ENCODE results near the gene SSR1.
"Not testable (repeated sequence)": the region's sequence is repeated elsewhere in the genome, so short reads cannot be mapped to it uniquely, and the experiment has no call there.

SSR1 gene

DNA sequence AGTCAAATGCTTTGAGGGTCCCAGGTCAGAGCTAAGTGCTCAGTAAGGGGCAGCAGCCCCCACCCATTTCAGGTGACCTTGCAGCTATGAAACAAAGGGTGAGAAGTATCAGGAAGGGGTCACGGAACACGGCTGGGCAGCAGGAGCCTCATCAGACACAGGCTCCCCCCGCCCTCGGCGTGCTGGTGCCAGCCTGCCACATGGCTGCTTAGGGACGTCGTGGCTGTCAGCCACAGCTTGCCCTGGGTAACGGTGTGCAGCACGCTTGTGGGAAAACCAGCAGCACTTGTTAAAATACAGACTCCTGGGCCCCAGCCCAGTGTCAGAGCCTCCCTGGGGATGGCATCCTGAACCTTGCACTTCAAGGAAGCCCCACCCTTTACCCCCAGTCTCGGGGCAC is 39.3 kb downstream of the SSR1 start:
- no peak for DNase-seq

DNA sequence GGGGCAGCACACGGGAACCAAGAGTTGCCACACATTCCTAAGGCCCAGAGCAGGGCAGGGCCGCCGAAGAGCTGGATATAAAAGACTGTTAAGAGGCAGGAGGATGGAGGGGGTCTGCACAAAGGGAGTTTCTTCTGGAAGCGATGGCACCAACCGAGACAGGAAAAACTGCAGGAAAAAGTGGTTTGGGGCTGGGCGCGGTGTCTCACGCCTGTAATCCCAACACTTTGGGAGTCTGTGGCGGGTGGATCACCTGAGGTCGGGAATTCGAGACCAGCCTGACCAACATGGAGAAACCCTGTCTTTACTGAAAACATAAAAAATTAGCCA is 41.8 kb downstream of the SSR1 start:
- no peak for DNase-seq

DNA sequence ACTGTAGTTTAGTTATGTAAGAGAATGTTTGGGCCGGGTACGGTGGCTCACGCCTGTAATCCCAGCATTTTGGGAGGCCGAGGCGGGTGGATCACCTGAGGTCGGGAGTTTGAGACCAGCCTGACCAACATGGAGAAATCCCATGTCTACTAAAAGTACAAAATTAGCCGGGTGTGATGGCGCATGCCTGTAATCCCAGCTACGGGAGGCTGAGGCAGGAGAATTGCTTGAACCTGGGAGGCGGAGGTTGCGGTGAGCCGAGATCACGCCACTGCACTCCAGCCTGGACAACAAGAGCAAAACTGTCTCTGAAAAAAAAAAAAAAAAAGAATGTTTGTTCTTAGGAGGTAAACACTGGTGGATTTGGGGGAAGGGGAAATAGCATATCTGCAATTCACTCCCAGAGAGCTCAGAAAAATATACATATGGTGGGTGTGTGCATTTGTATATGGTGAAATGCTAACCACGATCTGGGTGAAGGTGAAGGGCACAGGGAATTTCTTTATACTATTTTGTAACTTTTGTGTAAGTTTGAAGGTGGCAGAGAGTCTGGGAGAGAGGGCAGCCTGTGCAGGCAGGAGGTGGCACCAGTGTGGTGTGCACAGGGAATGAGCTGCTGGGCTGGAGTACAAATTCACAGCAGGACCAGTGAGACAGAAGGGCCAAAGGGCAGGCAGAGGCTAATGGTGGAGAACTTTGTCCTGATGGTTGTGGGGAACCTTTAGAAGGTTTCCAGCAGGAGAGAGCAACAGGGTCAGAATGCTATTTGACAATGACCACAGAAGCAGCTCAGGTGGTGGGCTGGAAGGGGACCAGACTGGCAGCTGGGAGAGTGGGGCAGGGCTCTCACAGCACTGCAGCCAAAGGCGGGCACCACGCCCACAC is 42.4 kb downstream of the SSR1 start:
- no peak for DNase-seq

DNA sequence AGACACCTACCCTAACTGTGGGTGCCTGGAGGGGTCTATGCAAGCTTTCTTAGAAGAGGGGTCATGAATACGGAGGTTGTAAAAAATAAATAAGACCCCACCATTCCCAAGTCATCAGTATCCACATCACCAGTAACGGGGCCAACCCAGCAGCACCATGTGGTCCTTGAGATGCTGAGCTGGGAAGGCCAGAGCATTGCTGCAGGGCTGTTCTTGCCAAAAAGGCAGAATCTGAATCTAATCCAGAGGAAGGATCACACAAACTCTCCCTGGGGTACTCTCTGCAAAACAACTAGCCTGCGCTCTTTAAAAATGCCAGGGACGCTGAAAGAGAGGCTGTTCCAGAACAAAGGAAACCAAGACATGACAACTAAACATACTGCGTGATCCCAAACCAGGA is 43.2 kb downstream of the SSR1 start:
- no peak for DNase-seq

DNA sequence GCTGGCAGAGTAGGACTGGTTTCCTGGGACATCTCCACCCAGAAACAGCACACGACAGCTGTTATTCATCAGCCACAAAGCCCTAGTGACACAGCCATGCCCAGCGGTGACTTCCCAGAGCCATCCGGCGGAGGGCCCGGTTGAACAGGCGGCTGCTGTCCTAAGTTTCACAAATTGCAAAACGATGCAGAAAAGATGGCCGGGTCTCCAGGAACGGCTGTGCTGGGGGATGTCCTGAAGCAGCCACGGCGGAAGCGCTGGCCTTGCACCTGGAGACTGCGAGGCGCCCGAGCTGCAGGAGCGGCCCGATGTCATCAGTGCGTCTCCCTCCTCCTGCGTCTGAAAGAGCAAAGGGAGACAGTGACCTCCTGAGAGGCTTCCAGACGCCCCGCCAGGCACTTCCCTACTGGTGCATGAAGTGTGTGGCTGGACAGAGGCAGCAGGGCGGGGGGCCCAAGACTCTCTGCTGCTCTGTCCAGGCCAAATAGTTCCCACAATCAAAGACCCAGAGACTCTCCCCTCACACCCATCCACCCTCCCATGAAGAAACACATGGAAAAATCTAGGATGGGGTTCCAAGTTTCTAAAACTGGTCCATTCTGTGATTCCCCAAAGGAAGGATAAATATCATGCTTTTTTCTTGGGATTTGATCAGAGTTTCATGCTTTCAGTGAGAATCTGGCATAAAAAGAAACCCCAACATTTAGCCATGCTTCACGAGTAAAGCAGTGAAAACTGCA is 44.0 kb downstream of the SSR1 start:
- no peak for DNase-seq

DNA sequence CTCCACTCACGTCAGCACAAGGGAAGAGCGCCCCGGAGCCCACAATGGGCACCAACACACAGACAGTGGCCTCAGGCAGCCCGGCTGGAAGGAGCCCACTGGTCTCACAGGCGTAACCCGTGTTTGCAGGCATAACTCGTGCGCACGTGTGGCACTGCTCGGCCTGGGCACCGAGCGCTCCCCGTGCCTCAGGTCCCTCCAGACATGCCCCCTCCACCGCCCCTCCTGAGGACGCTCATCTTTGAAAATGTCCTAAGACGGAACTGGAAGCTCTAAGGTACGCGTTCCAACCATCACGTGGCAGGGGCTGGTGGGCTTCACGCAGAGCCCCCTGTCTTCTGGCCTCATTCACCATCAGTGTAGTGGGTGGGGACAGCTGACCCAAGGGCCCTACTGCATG is 44.6 kb downstream of the SSR1 start:
- no peak for DNase-seq

DNA sequence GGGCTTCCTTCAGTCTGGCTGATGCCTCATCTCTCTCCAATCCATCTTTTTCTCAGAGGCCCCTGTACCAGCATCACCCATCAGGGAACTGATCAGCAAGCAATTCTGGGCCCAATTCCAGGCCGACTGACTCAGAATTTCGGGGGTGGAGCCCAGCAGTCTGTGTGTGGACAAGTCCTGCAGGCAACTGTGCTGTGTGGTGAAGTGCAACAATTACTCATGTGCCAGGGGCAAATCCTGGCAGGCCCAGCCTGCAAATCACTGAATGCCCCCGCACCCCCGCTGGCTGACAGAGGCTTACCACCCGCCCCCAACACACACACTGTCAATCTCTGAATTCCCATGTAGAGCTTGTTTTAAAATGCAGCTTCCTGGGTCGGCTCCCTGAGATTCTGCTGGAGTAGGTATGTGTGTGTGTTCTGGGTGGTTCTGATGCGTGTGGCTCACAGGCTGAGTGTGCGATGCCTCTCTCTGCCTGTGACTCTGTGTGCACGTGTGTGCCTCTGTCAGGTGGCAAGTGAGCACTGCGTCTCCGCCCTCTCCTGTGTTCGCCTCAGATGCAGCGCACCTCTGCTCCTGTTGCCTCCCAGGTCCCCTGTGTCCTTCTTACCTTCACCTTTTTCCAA is 45.4 kb downstream of the SSR1 start:
- no peak for DNase-seq

DNA sequence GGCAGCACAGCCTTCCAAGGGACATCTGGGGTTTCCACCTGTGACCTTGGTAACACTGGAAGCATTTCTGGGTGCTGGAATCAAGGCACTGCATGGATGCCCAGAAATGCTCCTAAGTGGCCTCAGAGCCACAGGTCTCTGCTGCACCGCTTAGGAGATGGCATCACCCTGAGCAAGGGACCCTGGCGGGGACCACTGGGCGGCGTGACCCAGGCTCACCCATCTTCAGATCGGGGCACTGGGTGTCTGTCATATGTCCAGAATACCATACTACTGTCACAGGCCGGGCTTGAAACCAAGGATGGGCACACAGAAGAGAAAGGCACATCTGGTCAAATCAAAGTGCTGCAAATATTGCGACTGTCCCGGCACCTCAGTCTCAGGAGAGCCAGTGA is 45.9 kb downstream of the SSR1 start:
- no peak for DNase-seq

DNA sequence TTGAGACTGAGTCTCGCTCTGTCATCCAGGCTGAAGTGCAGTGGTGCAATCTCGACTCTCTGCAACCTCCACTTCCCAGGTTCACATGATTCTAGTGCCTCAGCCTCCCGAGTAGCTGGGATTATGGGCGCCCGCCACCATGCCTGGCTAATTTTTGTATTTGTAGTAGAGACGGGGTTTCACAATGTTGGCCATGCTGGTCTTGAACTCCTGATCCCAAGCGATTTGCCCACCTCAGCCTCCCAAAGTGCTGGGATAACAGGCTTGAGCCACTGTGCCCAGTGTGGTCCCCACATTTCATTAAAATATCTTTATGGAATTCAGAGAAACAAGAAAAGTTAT is 47.6 kb downstream of the SSR1 start:
- DNase-seq, result not testable (repeated sequence)

DNA sequence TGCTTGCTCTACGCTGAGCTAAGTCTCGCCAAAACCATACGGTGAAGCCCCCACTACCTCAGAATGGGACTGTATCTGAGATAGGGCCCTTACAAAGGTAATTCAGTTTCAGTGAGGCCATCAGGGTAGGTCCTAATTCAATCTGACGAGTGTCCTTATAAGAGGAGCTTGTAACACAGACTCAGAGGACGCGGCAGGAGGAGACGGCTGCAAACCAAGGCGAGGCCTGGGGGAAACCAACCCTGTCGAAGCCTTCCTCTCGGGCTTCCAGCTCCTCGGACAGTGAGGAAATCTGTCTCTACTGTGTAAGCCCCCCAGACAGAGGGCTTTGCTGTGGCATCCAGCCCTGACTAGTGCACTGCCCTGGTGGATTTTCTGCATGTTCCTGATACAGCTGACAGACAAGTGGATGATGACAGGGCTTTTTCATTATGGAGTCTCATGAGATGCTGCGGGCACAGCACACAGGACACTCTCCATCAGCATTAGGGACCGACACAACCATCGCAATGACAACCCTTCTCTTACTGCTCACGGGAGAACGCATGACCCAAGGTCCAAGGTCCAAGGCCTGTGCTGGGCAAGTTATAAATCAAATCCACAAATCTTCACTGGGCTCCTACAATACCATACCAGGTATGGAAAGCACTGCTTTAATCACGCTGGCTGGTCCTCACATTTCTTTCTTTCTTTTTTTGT is 48.2 kb downstream of the SSR1 start:
- no peak for DNase-seq

DNA sequence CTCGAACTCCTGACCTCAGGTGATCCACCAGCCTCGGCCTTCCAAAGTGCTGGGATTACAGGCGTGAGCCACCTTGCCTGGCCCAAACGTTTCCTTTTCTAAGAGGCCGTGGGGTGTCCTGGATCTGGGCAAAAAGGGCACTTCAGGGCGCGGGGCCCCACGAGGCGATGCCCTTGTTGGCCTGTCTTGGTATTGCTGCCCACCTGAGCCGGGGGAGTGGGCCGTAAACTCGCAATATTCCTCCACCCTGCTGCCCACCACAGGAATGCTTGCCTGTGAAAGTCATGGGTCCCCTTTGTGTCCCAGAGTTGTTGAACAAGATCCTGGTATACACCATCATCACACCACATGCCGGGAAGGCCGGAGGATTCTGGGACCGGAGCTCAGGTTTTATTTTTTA is 49.0 kb downstream of the SSR1 start:
- no peak for DNase-seq

DNA sequence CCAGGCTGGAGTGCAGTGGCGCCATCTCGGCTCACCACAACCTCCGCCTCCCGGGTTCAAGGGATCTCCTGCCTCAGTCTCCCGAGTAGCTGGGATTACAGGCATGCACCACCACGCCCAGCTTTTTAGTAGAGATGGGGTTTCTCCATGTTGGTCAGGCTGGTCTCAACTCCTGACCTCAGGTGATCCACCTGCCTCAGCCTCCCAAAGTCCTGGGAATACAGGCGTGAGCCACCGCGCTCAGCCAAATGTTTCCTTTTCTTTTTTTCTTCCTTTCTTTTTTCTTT is 49.5 kb downstream of the SSR1 start:
- DNase-seq, result not testable (repeated sequence)

DNA sequence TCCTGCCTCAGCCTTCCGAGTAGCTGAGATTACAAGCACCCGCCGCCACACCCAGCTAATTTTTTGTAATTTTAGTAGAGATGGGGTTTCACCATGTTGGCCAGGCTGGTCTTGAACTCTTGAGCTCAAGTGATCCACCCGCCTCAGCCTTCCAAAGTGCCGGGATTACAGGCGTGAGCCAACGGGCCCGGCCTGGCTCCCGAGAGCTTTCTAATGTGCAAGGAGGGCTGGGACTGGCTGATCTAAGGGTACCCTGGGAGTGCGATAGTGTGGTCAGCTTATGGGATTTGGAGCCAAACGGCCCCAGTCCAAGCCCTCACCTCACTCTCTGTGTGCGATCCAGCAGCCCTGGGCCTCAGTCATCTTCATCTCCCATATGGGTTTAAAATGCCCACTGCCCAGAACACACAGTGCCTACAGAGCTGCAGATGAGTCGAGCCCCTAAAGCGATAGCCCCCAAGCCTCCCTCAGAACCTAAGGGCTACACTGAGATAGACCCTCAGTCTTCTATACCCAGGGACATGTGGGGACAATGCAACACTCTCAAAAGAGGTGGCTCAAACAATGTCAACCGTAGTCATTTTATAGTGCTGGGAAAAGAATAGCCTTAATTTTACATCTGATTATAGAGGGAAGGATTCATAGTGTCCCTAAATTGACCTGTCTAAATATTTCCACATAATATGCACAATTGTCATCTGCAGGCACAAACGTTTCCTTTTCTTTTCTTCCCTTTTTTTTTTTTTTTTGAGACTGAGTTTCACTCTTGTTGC is 50.1 kb downstream of the SSR1 start:
- DNase-seq, result no peak

DNA sequence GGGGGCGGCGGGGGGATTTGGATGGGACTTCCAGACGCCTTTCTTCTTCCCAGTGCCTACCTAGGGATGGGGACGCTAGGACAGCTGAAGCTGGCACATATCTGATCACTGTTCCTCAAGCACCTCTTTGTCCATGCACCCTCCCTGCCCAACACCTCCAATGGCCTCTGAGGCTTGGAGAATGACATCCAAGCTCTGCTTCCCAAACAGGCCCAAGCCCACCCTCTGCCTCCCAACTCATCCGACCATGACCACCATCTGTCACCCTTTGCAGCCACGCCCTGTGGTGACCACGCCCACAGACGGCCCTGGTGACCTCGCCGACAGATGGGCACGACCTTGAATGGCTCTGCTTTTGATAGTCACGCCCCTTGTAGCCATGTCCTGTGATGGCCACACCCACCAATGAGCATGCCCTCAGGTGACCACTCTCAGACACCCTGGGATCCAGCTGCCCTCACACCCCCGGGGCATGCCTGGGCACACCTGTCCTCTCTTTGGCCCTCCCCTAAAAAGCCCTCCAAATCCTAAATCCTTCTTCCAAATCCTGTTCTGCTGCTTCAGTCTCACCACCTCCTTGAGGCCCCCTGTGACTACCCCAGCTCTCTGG is 51.0 kb downstream of the SSR1 start:
- DNase-seq, result no peak

DNA sequence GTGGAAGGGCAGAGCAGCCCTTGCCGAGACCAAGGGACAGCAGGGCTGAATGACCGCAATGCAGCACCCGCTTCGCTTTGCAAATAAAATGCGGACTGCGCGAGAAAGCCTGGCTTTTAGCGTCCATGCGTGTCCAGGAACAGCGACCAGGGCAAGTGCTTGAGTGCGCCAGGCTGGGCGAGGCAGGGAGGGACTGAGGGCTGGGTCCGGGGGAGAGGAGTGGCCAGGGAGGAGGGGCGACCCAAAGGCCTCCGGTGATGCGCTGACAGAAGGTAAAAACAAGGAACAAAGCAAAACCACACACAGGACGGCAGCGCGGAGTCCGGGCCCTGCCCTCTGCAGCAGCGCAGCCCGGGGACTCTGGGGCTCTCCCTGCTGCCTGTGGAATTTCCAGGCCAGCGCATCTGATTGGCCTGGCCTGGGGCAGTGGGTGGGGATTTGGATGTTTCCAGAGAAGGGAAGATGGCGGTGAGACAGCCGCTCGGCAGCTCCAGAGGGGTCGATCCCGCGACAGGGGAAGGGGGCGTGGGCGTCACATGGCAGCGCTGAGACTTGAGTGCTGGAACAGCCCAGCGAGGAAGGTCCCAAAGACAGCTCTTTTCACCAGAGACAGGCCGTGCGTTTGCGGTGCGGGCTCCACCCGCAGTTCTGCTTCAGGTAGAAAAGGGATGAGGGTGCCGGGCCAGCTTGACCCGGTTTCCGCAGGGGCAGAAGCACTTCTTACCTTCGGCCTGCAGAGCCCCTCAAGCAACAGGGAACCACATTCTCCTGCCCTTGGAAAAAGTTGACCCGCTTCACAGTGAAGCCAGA is 51.8 kb downstream of the SSR1 start:
- peak; percentile 92 for DNase-seq

DNA sequence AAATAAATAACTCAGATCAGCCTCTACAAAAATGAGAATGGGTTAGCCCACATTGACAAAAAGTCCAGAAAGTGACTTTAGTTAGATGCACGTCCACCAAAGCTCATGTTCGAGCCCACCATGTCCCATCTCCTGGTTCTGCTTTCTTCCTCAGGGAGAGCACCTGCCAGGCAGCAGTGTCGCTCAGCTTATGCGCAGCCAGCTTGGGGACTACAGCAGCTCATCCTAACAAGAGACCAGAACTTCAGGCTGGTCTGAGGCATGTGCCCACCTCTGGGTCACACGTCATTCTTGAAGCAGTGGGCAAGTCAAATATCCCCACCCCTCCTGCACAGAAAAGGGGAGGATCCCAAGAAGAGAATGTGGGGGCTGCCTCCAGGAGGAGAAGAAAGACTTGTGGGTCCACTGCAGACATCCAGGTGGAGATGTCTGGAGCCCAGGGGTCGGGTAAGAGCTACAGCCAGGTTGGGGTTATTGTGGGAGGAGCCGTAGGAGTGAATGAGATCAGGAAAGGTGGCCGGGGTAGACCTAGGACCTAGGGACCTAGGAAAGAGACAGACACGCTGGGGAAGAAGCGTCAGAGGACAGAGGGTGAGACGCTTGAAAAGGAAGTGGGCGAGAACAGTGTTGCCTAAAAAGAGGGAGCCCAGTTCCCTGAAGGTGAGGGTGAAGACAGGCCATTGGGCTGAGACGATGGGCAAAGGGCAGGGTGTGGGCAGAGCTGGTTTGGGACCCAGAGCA is 52.5 kb downstream of the SSR1 start:
- no peak for DNase-seq

DNA sequence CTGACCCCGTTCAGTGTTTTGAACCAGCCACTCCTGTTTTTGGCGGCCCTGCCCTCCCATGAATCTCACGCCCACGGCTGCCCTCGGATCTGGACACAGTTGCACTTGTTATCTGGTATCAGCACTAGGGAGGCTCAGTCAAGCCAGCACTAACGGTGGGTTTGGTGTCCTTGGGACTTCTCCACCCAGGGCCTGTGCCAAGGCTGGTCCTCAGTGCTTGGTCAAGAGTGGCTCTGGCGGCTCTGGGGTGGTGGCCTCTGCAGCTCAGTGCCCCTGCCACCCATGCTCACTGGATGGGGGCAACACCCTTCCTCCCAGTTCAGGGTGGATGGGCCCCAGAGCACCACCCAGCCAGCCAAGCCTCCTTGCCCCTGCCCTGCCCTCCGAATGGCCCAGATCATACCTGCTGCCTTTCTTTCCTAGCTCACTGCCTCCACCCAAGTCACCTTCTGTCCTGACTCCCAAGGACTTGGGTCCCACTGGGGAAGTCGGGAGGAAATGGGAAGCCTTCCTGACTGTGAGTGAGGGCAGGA is 54.7 kb downstream of the SSR1 start:
- DNase-seq, result no peak

DNA sequence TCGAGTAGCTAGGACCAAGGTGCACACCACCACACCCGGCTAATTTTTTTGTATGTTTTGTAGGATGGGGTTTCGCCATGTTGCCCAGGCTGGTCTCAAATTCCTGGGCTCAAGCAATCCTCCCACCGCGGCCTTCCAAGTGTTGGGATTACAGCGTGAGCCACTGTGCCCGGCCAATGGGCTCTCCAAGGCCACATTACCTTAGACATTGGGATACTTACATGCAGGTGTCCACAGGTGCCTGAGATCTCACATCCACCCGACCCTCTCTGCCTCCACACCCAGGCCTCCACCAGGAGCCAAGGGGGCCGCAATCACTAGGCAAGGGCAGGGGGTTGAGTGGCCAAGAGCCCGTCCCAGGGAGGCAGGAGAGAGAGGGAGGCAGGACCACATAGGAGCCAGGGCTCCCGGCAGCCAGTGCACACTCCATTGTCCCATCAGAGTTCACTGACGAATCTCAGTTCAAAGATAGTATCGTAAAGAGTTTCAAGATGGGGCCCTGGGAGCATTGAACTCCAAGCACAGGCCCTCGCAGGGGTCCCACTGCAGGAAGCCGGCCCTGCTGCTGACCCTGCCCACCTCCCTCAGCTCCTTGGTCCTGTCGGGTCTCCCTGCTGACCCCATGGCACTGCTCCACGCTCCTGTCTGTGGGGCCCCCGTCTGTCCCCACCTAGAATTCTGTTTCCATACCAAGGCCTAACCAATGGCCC is 55.3 kb downstream of the SSR1 start:
- DNase-seq, result no peak

DNA sequence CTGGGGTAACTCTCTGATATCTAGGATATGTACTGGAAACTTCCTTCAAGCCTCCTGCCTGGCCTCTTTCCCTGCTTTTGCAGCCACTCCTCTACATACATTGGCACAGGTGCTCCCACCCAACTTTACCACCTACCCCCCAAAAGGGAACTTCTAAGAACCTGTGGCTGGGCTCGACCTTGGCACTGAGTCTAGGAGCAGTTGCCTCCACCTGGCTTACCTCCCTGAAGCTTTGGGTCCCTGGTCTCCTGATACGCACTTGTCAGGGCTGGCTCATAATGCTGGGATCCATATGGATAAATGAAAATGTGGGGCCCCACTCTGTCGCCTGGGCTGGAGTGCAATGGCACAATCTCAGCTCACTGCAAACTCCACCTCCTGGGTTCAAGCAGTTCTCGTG is 56.2 kb downstream of the SSR1 start:
- DNase-seq, result no peak

DNA sequence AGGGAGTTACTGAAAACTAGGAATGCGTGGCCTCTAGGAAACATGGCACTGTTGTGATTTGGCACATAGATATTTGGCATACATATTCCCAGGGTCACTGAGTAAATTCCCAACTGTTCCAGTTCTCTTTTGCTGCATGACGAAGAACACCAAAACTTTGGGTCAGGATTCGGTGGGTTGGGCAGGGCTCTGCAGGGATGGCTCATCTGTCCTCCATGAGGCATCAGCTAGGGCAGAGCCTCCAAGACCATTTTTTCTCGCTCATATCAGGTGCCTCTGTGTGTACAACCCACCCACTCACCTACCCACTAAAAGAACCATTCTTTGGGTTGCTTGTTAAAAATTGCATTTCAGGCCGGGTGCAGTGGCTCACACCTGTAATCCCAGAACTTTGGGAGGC is 57.1 kb downstream of the SSR1 start:
- no peak for DNase-seq
